ENCODE data around the gene ZNF219. TPM values are rescaled to one million over a fixed set of nuclear protein-coding genes. Genes with fewer than 3 reads are reported as not detected.

The ZNF219 gene
- total and polyA plus RNA-seq, 2 of the 13 experiments (the other 11 are each of a cell fraction or from before 2014, with no cell fraction given): 34.5 to 36.6 TPM

DNA sequence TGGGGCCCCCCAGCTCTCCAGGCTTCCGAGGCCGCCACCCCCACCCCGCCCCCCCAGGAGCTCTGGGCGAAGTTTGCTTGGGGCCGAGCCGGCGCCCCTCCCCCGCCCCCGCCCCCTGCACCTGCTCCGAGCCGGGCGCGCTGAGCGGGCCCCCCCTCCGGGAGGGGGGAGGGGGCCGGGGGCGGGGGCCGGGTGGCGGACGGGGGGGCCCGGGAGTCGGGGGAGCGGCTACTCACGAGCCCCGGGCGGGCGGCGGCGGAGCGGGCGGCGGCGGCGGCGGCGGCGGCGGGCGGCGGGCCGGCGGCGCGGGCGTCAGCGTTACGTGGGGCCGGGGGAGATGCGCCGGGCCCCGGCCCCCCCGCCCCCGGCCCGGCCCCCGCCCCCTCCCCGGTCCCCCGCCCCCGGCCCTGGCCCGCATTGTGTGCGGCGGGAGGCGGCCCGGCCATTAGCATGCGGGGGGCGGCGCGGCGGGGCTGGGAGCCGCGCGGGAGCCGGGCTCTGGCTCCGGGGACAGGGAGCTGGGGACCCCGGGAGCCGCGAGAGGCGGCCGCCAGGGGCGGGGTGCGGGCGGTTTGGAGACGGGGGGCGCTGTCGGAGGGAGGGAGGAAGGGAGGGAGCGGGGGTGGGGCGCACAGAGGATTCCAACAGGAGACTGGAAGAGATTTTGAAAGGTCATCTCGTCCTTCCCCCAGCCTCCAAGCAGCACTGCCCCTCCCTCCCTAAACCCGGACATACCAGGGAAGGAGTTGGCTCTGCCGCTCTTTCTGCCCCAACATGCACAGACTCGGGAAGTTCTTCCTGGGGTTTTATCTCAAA, at the start of gene ZNF219 (continued):
- TF ChIP-seq ZEB1 (IDR thresholded peaks at IDR 0.05; ENCODE audit: insufficient replicate concordance, low read depth) (no peak), ZNF510 (CRISPR knock-in tag; IDR thresholded peaks at IDR 0.05; ENCODE audit: low read depth) (no peak), ZNF557 (CRISPR knock-in tag; IDR thresholded peaks at IDR 0.05) (no peak), GATAD1 (CRISPR knock-in tag; IDR thresholded peaks at IDR 0.05) (peak; percentile 14; the same call in 1 of the 2 replicates), ZNF296 (CRISPR knock-in tag; conservative IDR thresholded peaks at IDR 0.05) (no peak), ZNF232 (CRISPR knock-in tag; IDR thresholded peaks at IDR 0.05; ENCODE audit: borderline replicate concordance) (no peak), MYNN (CRISPR knock-in tag; IDR thresholded peaks at IDR 0.05; ENCODE audit: low read depth) (no peak), MTF1 (CRISPR knock-in tag; IDR thresholded peaks at IDR 0.05) (no peak), CCDC6 (CRISPR knock-in tag; IDR thresholded peaks at IDR 0.05) (no peak), ZXDC (CRISPR knock-in tag; IDR thresholded peaks at IDR 0.05) (no peak), ZNF446 (CRISPR knock-in tag; IDR thresholded peaks at IDR 0.05) (no peak), MEF2D (CRISPR knock-in tag; IDR thresholded peaks at IDR 0.05) (no peak), CREB1 (IDR thresholded peaks at IDR 0.05) (no peak), CREB1 (CRISPR knock-in tag; IDR thresholded peaks at IDR 0.05) (no peak), ZNF253 (CRISPR knock-in tag; IDR thresholded peaks at IDR 0.05; ENCODE audit: borderline replicate concordance) (no peak), GFI1 (CRISPR knock-in tag; IDR thresholded peaks at IDR 0.05; ENCODE audit: borderline replicate concordance) (no peak), ZSCAN21 (CRISPR knock-in tag; IDR thresholded peaks at IDR 0.05; ENCODE audit: borderline replicate concordance) (no peak), ZNF772 (CRISPR knock-in tag; IDR thresholded peaks at IDR 0.05) (no peak; the same call in 1 of the 2 replicates), HDAC6 (IDR thresholded peaks at IDR 0.05; ENCODE audit: low read depth, low read length) (no peak), CHCHD3 (CRISPR knock-in tag; IDR thresholded peaks at IDR 0.05) (no peak), RARG (CRISPR knock-in tag; IDR thresholded peaks at IDR 0.05; ENCODE audit: low read depth) (no peak)
- TF ChIP-seq, protein P1, sequence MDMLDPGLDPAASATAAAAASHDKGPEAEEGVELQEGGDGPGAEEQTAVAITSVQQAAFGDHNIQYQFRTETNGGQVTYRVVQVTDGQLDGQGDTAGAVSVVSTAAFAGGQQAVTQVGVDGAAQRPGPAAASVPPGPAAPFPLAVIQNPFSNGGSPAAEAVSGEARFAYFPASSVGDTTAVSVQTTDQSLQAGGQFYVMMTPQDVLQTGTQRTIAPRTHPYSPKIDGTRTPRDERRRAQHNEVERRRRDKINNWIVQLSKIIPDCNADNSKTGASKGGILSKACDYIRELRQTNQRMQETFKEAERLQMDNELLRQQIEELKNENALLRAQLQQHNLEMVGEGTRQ (IDR thresholded peaks at IDR 0.05; ENCODE audit: low read depth, low read length): no peak
- TF ChIP-seq, protein P1 (CRISPR knock-in tag; IDR thresholded peaks at IDR 0.05; ENCODE audit: borderline replicate concordance): no peak

Measured in HepG2 (cell line).